Panc1 (cell line): Measurements from ENCODE around the gene MPRIP. TPM values are rescaled to one million over a fixed set of nuclear protein-coding genes. Genes with fewer than 3 reads are reported as not detected.

Experiments used
- ATAC-seq: fragments of 200-7000 bp; cut with Tn5 transposase; 2 replicates; pipeline ENCODE4 v1.9.1; 2020; ENCODE audit warnings: mild to moderate bottlenecking, moderate library complexity
- BruUV-seq: library from RNA; stranded (reverse); fragments of 400-500 nt; replicated peaks from 2 replicates; lab custom pipeline; 2021; lab: Mats Ljungman, UMichigan
- CTCF ChIA-PET: fragments of 300-600 bp; sonication (Branson Sonifier 250); formaldehyde crosslinking; loops from one replicate; lab custom pipeline; 2022; ENCODE audit warnings: antibody characterized with exemption; lab: Charles Lee
- POLR2A ChIA-PET: fragments of 300-600 bp; sonication (Branson Sonifier 250); formaldehyde crosslinking; loops from one replicate; lab custom pipeline; 2022; ENCODE audit warnings: antibody characterized with exemption; lab: Charles Lee
- DNase-seq: peaks from one replicate; pipeline ENCODE4 v3.0.0-alpha.2; 2010; ENCODE audit warnings: low read depth, low spot score
- H3K27ac ChIP-seq: 2 replicates; pipeline ENCODE4 v1.5.1; 2011; ENCODE audit warnings: mild to moderate bottlenecking, low read length, inconsistent platforms
- H3K27me3 ChIP-seq: fragments of 200-500 bp; sonication (Bioruptor generic); 2 replicates; pipeline ENCODE4 v1.6.0; 2014; ENCODE audit warnings: low read length, inconsistent platforms; ENCODE audit not compliant: control insufficient read depth, insufficient read depth
- H3K36me3 ChIP-seq: fragments of 200-500 bp; sonication (Bioruptor generic); 2 replicates; pipeline ENCODE4 v1.5.1; 2014; ENCODE audit warnings: inconsistent platforms, mild to moderate bottlenecking, low read length, moderate library complexity; ENCODE audit not compliant: control insufficient read depth, insufficient read depth
- H3K4me1 ChIP-seq: 2 replicates; pipeline ENCODE4 v1.5.1; 2011; ENCODE audit warnings: inconsistent platforms, mild to moderate bottlenecking, low read length, moderate library complexity; ENCODE audit not compliant: control insufficient read depth, insufficient read depth
- H3K4me3 ChIP-seq, 2 experiments: 2 replicates each; pipeline ENCODE4 v1.5.1; 2011 to 2012; ENCODE audit warnings: low read depth in 2 of 2, low read length in 2 of 2, mild to moderate bottlenecking in 2 of 2, inconsistent platforms in 1 of 2, moderate library complexity in 1 of 2
- H3K9me3 ChIP-seq: fragments of 200-500 bp; sonication (Bioruptor generic); 2 replicates; pipeline ENCODE4 v1.5.1; 2014; ENCODE audit warnings: low read depth, mild to moderate bottlenecking, inconsistent platforms, low read length, moderate library complexity; ENCODE audit not compliant: control insufficient read depth, insufficient read depth
- CTCF ChIP-seq: fragments of 450-650 bp; IDR thresholded peaks from 2 replicates; pipeline ENCODE4 v1.5.1; 2017; ENCODE audit warnings: mild to moderate bottlenecking
- POLR2AphosphoS5 ChIP-seq: IDR thresholded peaks from 2 replicates; pipeline ENCODE4 v1.6.1; 2012; ENCODE audit warnings: mild to moderate bottlenecking, low read depth, low read length, moderate library complexity
- REST ChIP-seq, 2 experiments: IDR thresholded peaks; 2 replicates each; pipeline ENCODE4 v1.6.1; 2011 to 2012; ENCODE audit warnings: low read depth in 2 of 2, control low read depth in 1 of 2, low read length in 1 of 2, mild to moderate bottlenecking in 1 of 2, moderate library complexity in 1 of 2; ENCODE audit not compliant: insufficient read depth in 1 of 2
- SIN3A ChIP-seq: IDR thresholded peaks from 2 replicates; pipeline ENCODE4 v1.6.1; 2012; ENCODE audit warnings: low read depth, mild to moderate bottlenecking, low read length, moderate library complexity, borderline replicate concordance; ENCODE audit not compliant: insufficient read depth
- TCF7L2 ChIP-seq: IDR thresholded peaks from 2 replicates; pipeline ENCODE4 v1.6.1; 2011; ENCODE audit warnings: mild to moderate bottlenecking, low read depth, low read length, inconsistent platforms
- in situ Hi-C: cut with HindIII; loops from 2 replicates; pipeline ENCODE4 v1.10.0; 2016; ENCODE audit warnings: low sequenced_read_pairs, low pct_unique_long_range_greater_than_20kb
- intact Hi-C: fragments of 100-400 bp; cut with micrococcal nuclease; formaldehyde crosslinking; loops from one replicate; pipeline ENCODE4 v1.10.0; 2022; ENCODE audit not compliant: unreplicated experiment
- total RNA-seq: library from RNA; stranded (reverse); gene quantifications from one replicate; pipeline ENCODE4 v1.2.1, GENCODE V29; 2021; ENCODE audit not compliant: unreplicated experiment

The MPRIP gene
- total RNA-seq, 1 experiment from 2014 or later = 155 TPM

- no peaks in the 10 kb centered on the region for H3K27me3 ChIP-seq
- no peak overlapping the region for H3K4me3 ChIP-seq
- TF ChIP-seq POLR2AphosphoS5 = no peak
- TF ChIP-seq CTCF = no peak
- no peak for TF ChIP-seq TCF7L2
- no peak for TF ChIP-seq SIN3A
- no peak for TF ChIP-seq REST (IDR thresholded peaks at IDR 0.05; ENCODE audit: insufficient read depth in 1 of 2, low read depth in 2 of 2, low read length in 1 of 2)
- no peaks in the 10 kb centered on the region for H3K36me3 ChIP-seq
- H3K27ac ChIP-seq = no peak overlapping the region
- H3K9me3 ChIP-seq = no peaks in the 10 kb centered on the region
- ChIA-PET CTCF (no interaction called here), POLR2A (no interaction called here)
- intact Hi-C loops (no loop called here), in situ Hi-C loops (no loop called here)
- H3K4me1 ChIP-seq = no peaks in the 10 kb centered on the region
- no TSS peak for BruUV-seq
- DNase-seq (no peak), ATAC-seq (no peak)
Measured at GRCh38 chr17:17131839-17132238, 89.6 kb downstream of the MPRIP start.

- ChIA-PET CTCF (no interaction called here), POLR2A (no interaction called here)
- TF ChIP-seq REST (IDR thresholded peaks at IDR 0.05; ENCODE audit: insufficient read depth in 1 of 2, low read depth in 2 of 2, low read length in 1 of 2) (no peak), POLR2AphosphoS5 (no peak), CTCF (no peak), TCF7L2 (no peak), SIN3A (no peak)
- Histone ChIP-seq H3K36me3 (no peaks in the 10 kb centered on the region), H3K4me1 (no peaks in the 10 kb centered on the region), H3K27me3 (no peaks in the 10 kb centered on the region), H3K9me3 (no peaks in the 10 kb centered on the region), H3K4me3 (no peak overlapping the region), H3K27ac (no peak overlapping the region)
- in situ Hi-C loops (no loop called here), intact Hi-C loops (no loop called here)
- BruUV-seq = no TSS peak
- DNase-seq (no peak), ATAC-seq (no peak)
Measured at GRCh38 chr17:17132746-17133145, 90.5 kb downstream of the MPRIP start.
